HepG2 (cell line): ENCODE results near the gene ZBTB7C. TPM values are rescaled to one million over a fixed set of nuclear protein-coding genes. Genes with fewer than 3 reads are reported as not detected.
A peak's percentile ranks its signal among the peaks of the same experiment; 100 is the strongest.

Experiments
- AKAP8 ChIP-seq: sonication (generic); formaldehyde crosslinking; IDR thresholded peaks from 2 replicates; pipeline ENCODE4 v1.5.1; 2020; ENCODE audit warnings: mild to moderate bottlenecking, missing genetic modification reagents
- ARID5B ChIP-seq: IDR thresholded peaks from 2 replicates; pipeline ENCODE4 v1.4.0; 2020; ENCODE audit warnings: mild to moderate bottlenecking, missing genetic modification reagents
- DDIT3 ChIP-seq: sonication (generic); formaldehyde crosslinking; IDR thresholded peaks from 2 replicates; pipeline ENCODE4 v1.4.0; 2020; ENCODE audit warnings: mild to moderate bottlenecking, missing genetic modification reagents
- DPF2 ChIP-seq: sonication (generic); formaldehyde crosslinking; IDR thresholded peaks from 2 replicates; pipeline ENCODE4 v1.4.0; 2020; ENCODE audit warnings: mild to moderate bottlenecking, low read depth, missing genetic modification reagents, borderline replicate concordance
- FOXC1 ChIP-seq: sonication (generic); formaldehyde crosslinking; IDR thresholded peaks from 2 replicates; pipeline ENCODE4 v1.8.0; 2022; ENCODE audit warnings: mild to moderate bottlenecking, missing genetic modification reagents, borderline replicate concordance
- GATAD2A ChIP-seq: IDR thresholded peaks from 2 replicates; pipeline ENCODE4 v1.6.1; 2016
- HIVEP1 ChIP-seq: sonication (generic); formaldehyde crosslinking; IDR thresholded peaks from 2 replicates; pipeline ENCODE4 v1.4.0; 2020; ENCODE audit warnings: mild to moderate bottlenecking, missing genetic modification reagents
- HNF1A ChIP-seq, 2 experiments: sonication (generic) in 1 of 2; formaldehyde crosslinking in 1 of 2; IDR thresholded peaks; 2 replicates each; pipeline versions ENCODE4 v1.4.0 to v1.6.1; 2016 to 2020; ENCODE audit warnings: borderline replicate concordance in 1 of 2, low read depth in 1 of 2, mild to moderate bottlenecking in 1 of 2, missing genetic modification reagents in 1 of 2
- HNRNPK ChIP-seq: fragments of 200-400 bp; formaldehyde crosslinking; IDR thresholded peaks from 2 replicates; pipeline ENCODE4 v1.6.1; 2018; ENCODE audit warnings: low read length, low read depth, moderate library complexity, mild to moderate bottlenecking; ENCODE audit not compliant: poor library complexity, severe bottlenecking
- NR2F2 ChIP-seq: IDR thresholded peaks from 2 replicates; pipeline ENCODE4 v1.6.1; 2012; ENCODE audit warnings: low read depth, inconsistent platforms, borderline replicate concordance
- PHF21A ChIP-seq: sonication (generic); formaldehyde crosslinking; IDR thresholded peaks from 2 replicates; pipeline ENCODE4 v1.5.0; 2020; ENCODE audit warnings: mild to moderate bottlenecking, missing genetic modification reagents
- REST ChIP-seq, 2 experiments: IDR thresholded peaks; 2 replicates each; pipeline ENCODE4 v1.6.1; 2011 to 2012; ENCODE audit warnings: low read length in 2 of 2, borderline replicate concordance in 1 of 2, low read depth in 1 of 2, mild to moderate bottlenecking in 1 of 2, moderate library complexity in 1 of 2
- RXRB ChIP-seq: IDR thresholded peaks from 2 replicates; pipeline ENCODE4 v1.6.1; 2016; ENCODE audit warnings: borderline replicate concordance, missing genetic modification reagents, missing compliant biosample characterization
- TBX2 ChIP-seq: sonication (generic); formaldehyde crosslinking; IDR thresholded peaks from 2 replicates; pipeline ENCODE4 v1.5.0; 2020; ENCODE audit warnings: missing genetic modification reagents, mild to moderate bottlenecking, borderline replicate concordance
- ZNF337 ChIP-seq: sonication (generic); formaldehyde crosslinking; IDR thresholded peaks from 2 replicates; pipeline ENCODE4 v1.5.1; 2020; ENCODE audit warnings: missing genetic modification reagents, low read depth, mild to moderate bottlenecking, borderline replicate concordance
- ZSCAN25 ChIP-seq: sonication (generic); formaldehyde crosslinking; IDR thresholded peaks from 2 replicates; pipeline ENCODE4 v1.8.0; 2022; ENCODE audit warnings: mild to moderate bottlenecking, missing genetic modification reagents
- polyA plus RNA-seq, 8 experiments: library from polyadenylated mRNA; depleted of rRNA in 3 of 8; stranded (reverse) in 7 of 8; unstranded in 1 of 8; fragments of >200 nt; fragmentation: Illumina TruSeq in 4 of 8; extraction: Trizol in 4 of 8; gene quantifications; 2 replicates each; pipeline versions ENCODE4 v1.2.1 to v1.2.3, GENCODE V29; 2011 to 2016; ENCODE audit warnings: low read depth in 4 of 8, missing spikeins in 1 of 8, mixed read lengths in 1 of 8; ENCODE audit not compliant: insufficient read depth in 1 of 8
- total RNA-seq, 5 experiments: library from RNA; depleted of rRNA; stranded (reverse); fragments of >200 nt; fragmentation: Illumina TruSeq; extraction: Trizol; gene quantifications; 2 replicates each; pipeline ENCODE4 v1.2.3, GENCODE V29; 2016; ENCODE audit warnings: low read depth in 1 of 5

The ZBTB7C gene
- total and polyA plus RNA-seq, 2 of the 13 experiments (the other 11 are each of a cell fraction or from before 2014, with no cell fraction given), result 0.01 to 0.04 TPM

GRCh38 chr18:48452861-48453323, 43.7 kb upstream of the ZBTB7C start (continued):
- peak; percentile 85 for TF ChIP-seq TBX2 (CRISPR knock-in tag)
- peak; percentile 49; the same call in 1 of the 2 replicates for TF ChIP-seq ARID5B
- TF ChIP-seq DDIT3, result no peak
- TF ChIP-seq AKAP8 (CRISPR knock-in tag), result 0 out of 2 replicates have a peak, but pooled peaks have one; percentile 31
- TF ChIP-seq ZNF337 (CRISPR knock-in tag), result peak; percentile 75; the same call in 1 of the 2 replicates
- no peak for TF ChIP-seq HNRNPK
- TF ChIP-seq PHF21A, result peak; percentile 90
- peak in 1 of 2 experiments; percentile 33; a peak in 1 of 4 replicates for TF ChIP-seq REST (IDR thresholded peaks at IDR 0.05; ENCODE audit: borderline replicate concordance in 1 of 2, low read depth in 1 of 2, low read length in 2 of 2)
- peak; percentile 42; the same call in 1 of the 2 replicates for TF ChIP-seq GATAD2A (CRISPR knock-in tag)
- peak; percentile 44; the same call in 1 of the 2 replicates for TF ChIP-seq DPF2 (CRISPR knock-in tag)
- peak; percentile 9; the same call in 1 of the 2 replicates for TF ChIP-seq RXRB (CRISPR knock-in tag)
- TF ChIP-seq FOXC1 (CRISPR knock-in tag), result peak; percentile 42; the same call in 1 of the 2 replicates
- TF ChIP-seq HNF1A (IDR thresholded peaks at IDR 0.05; ENCODE audit: low read depth), result peak; percentile 79
- peak; percentile 74; the same call in 1 of the 2 replicates for TF ChIP-seq HNF1A (CRISPR knock-in tag; IDR thresholded peaks at IDR 0.05; ENCODE audit: borderline replicate concordance)
- peak; percentile 43; the same call in 1 of the 2 replicates for TF ChIP-seq HIVEP1
- peak; percentile 34; the same call in 1 of the 2 replicates for TF ChIP-seq ZSCAN25
- TF ChIP-seq NR2F2, result peak; percentile 19; the same call in 1 of the 2 replicates
